Measurements from ENCODE around the gene SORCS2.

SORCS2 gene

GRCh38 chr4:7192252-7193029 lies at the start of gene SORCS2:
Gene SORCS2, plus strand, starts transcription at chr4:7192538.
- DNase-seq (ENCODE audit: low spot score), result no peak

- no peak for DNase-seq (ENCODE audit: low spot score)
Measured at GRCh38 chr4:7144374-7145290, 47.7 kb upstream of the SORCS2 start.

- no peak for DNase-seq (ENCODE audit: low spot score)
Measured at GRCh38 chr4:7145291-7145934, 46.9 kb upstream of the SORCS2 start.

GRCh38 chr4:7146059-7146785 lies 46.1 kb upstream of the SORCS2 start:
- no peak for DNase-seq (ENCODE audit: low spot score)

- no peak for DNase-seq (ENCODE audit: low spot score)
Measured at GRCh38 chr4:7146786-7147115, 45.6 kb upstream of the SORCS2 start.

GRCh38 chr4:7147261-7147660 lies 45.1 kb upstream of the SORCS2 start:
- no peak for DNase-seq (ENCODE audit: low spot score)

GRCh38 chr4:7147661-7148310 lies 44.6 kb upstream of the SORCS2 start:
- no peak for DNase-seq (ENCODE audit: low spot score)

- no peak for DNase-seq (ENCODE audit: low spot score)
Measured at GRCh38 chr4:7148337-7148736, 44.0 kb upstream of the SORCS2 start.

GRCh38 chr4:7150036-7150635 lies 42.2 kb upstream of the SORCS2 start:
- no peak for DNase-seq (ENCODE audit: low spot score)

GRCh38 chr4:7151668-7152227 lies 40.6 kb upstream of the SORCS2 start:
- DNase-seq (ENCODE audit: low spot score), result no peak

- DNase-seq (ENCODE audit: low spot score), result no peak
Measured at GRCh38 chr4:7153711-7154110, 38.6 kb upstream of the SORCS2 start.

GRCh38 chr4:7154351-7154981 lies 37.9 kb upstream of the SORCS2 start:
- DNase-seq (ENCODE audit: low spot score), result no peak

- DNase-seq (ENCODE audit: low spot score), result no peak
Measured at GRCh38 chr4:7155590-7156071, 36.7 kb upstream of the SORCS2 start.

GRCh38 chr4:7156328-7156727 lies 36.0 kb upstream of the SORCS2 start:
- DNase-seq (ENCODE audit: low spot score), result no peak

GRCh38 chr4:7156761-7157488 lies 35.4 kb upstream of the SORCS2 start:
- no peak for DNase-seq (ENCODE audit: low spot score)

GRCh38 chr4:7157666-7158065 lies 34.7 kb upstream of the SORCS2 start:
- DNase-seq (ENCODE audit: low spot score), result no peak

GRCh38 chr4:7158081-7158750 lies 34.1 kb upstream of the SORCS2 start:
- DNase-seq (ENCODE audit: low spot score), result no peak

- no peak for DNase-seq (ENCODE audit: low spot score)
Measured at GRCh38 chr4:7158991-7159390, 33.3 kb upstream of the SORCS2 start.

GRCh38 chr4:7159923-7160322 lies 32.4 kb upstream of the SORCS2 start:
- no peak for DNase-seq (ENCODE audit: low spot score)

Data from hematopoietic multipotent progenitor cell treated with erythropoietin and hydrocortisone succinate and interleukin-3 and kit ligand, for 15 days (in vitro differentiated cells).